OCI-LY1 (cell line): ENCODE measurements around the gene LPGAT1.

Source experiments
- EZH2 ChIP-seq: fragments of 200-600 bp; sonication (generic), shearing (Covaris generic); IDR thresholded peaks from 2 replicates; pipeline ENCODE4 v1.8.0; 2017; ENCODE audit warnings: borderline replicate concordance, mixed run types, mild to moderate bottlenecking, antibody characterized with exemption, low read length, moderate library complexity, mixed read lengths
- TF ChIP-seq, protein P1 (sequence below): fragments of 200-600 bp; sonication (generic), shearing (Covaris generic); IDR thresholded peaks from 2 replicates; pipeline ENCODE4 v1.5.1; 2017; ENCODE audit warnings: mild to moderate bottlenecking, antibody characterized with exemption, low read length, moderate library complexity, mixed read lengths

DNA sequence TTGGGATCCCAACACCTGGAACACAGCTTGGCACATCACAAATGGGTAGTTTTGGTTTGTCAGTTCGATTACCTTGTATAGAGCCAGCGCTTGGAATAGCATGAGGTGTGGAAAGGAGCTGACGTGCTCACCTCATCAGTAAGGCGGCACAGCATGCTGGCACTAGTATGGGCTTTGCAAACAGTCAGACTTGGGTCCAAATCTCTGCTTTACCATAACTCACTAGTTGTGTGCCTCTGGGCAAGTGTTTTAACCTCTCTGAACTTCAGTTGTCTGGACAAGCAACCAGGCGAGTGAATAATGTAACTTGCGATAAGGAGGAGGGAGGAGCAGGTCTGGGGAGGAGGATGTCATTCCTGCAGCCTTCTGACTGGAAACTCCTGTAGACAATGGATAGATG is 128.8 kb downstream of the LPGAT1 start:
- TF ChIP-seq, protein P1, sequence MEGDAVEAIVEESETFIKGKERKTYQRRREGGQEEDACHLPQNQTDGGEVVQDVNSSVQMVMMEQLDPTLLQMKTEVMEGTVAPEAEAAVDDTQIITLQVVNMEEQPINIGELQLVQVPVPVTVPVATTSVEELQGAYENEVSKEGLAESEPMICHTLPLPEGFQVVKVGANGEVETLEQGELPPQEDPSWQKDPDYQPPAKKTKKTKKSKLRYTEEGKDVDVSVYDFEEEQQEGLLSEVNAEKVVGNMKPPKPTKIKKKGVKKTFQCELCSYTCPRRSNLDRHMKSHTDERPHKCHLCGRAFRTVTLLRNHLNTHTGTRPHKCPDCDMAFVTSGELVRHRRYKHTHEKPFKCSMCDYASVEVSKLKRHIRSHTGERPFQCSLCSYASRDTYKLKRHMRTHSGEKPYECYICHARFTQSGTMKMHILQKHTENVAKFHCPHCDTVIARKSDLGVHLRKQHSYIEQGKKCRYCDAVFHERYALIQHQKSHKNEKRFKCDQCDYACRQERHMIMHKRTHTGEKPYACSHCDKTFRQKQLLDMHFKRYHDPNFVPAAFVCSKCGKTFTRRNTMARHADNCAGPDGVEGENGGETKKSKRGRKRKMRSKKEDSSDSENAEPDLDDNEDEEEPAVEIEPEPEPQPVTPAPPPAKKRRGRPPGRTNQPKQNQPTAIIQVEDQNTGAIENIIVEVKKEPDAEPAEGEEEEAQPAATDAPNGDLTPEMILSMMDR: no peak
- TF ChIP-seq EZH2: no peak
